Activated B cell treated with CpG ODN at 0.5 μM for 24 hours (primary cell): Measurements from ENCODE around the gene BAIAP3. TPM values are rescaled to one million over a fixed set of nuclear protein-coding genes. Genes with fewer than 3 reads are reported as not detected.

Source experiments
- ATAC-seq: fragments of 200-7000 bp; cut with Tn5 transposase; one replicate; pipeline ENCODE4 v1.10.0; 2021; ENCODE audit warnings: low read depth, mild to moderate bottlenecking, moderate library complexity
- CTCF ChIA-PET: fragments of 350-600 bp; sonication (Branson Sonifier 250); formaldehyde crosslinking; loops from one replicate; lab custom pipeline; 2021; ENCODE audit warnings: antibody characterized with exemption; lab: Charles Lee
- POLR2A ChIA-PET: fragments of 350-600 bp; sonication (Branson Sonifier 250); formaldehyde crosslinking; loops from one replicate; lab custom pipeline; 2021; ENCODE audit warnings: antibody characterized with exemption; lab: Charles Lee
- DNase-seq: peaks from one replicate; pipeline ENCODE4 v3.0.0; 2022
- H3K27ac Mint-ChIP-seq: one replicate; pipeline ENCODE4 v1.8.0; 2020; ENCODE audit warnings: mixed read lengths
- H3K27me3 Mint-ChIP-seq: one replicate; pipeline ENCODE4 v1.8.0; 2021; ENCODE audit warnings: mixed read lengths
- H3K36me3 Mint-ChIP-seq: one replicate; pipeline ENCODE4 v1.8.0; 2021; ENCODE audit warnings: low read depth, mixed read lengths
- H3K4me1 Mint-ChIP-seq: one replicate; pipeline ENCODE4 v1.8.0; 2021; ENCODE audit warnings: mixed read lengths
- H3K4me3 Mint-ChIP-seq: one replicate; pipeline ENCODE4 v1.8.0; 2020; ENCODE audit warnings: mild to moderate bottlenecking, mixed read lengths
- H3K9me3 Mint-ChIP-seq: one replicate; pipeline ENCODE4 v1.8.0; 2020; ENCODE audit warnings: mixed read lengths
- intact Hi-C: fragments of 100-400 bp; cut with micrococcal nuclease; formaldehyde crosslinking; loops from one replicate; pipeline ENCODE4 v1.15.1; 2024
- total RNA-seq: library from RNA; stranded (reverse); gene quantifications from 2 replicates; pipeline ENCODE4 v1.2.3, GENCODE V29; 2022
- TF ChIP-seq, protein P1 (sequence below): fragments of 200-600 bp; IDR thresholded peaks from one replicate; pipeline ENCODE4 v1.8.0; 2022; ENCODE audit warnings: antibody characterized with exemption, mild to moderate bottlenecking

The BAIAP3 gene
- total RNA-seq, 1 donor from 2014 or later, result 8.5 TPM

DNA sequence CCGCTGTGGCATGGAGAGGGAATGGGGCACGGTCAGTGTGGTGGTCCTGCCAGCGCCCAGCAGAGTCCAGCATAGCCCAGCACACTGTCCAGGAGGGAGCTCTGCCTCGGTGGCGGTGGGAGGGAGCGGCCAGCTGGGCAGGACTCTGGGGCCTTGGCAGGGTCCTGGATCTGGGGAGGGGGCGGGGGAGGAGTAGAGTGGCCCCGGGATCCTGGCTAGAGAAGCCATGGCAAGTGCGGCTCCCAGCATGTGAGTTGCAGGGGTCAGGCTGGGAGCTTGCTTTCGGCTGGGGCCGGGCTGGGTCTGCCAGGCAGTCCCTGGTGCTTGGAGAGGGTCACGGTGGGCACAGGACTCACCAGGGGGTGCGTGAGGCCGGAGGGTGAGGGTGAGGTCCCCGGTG, 22.1 kb downstream of the BAIAP3 start:
- Mint-ChIP-seq H3K4me1 (peaks cover 30% of the 10 kb centered on the region), H3K27ac (no peak overlapping the region), H3K4me3 (no peak overlapping the region), H3K27me3 (no peaks in the 10 kb centered on the region), H3K9me3 (no peaks in the 10 kb centered on the region), H3K36me3 (peaks cover 16% of the 10 kb centered on the region)
- TF ChIP-seq, protein P1, sequence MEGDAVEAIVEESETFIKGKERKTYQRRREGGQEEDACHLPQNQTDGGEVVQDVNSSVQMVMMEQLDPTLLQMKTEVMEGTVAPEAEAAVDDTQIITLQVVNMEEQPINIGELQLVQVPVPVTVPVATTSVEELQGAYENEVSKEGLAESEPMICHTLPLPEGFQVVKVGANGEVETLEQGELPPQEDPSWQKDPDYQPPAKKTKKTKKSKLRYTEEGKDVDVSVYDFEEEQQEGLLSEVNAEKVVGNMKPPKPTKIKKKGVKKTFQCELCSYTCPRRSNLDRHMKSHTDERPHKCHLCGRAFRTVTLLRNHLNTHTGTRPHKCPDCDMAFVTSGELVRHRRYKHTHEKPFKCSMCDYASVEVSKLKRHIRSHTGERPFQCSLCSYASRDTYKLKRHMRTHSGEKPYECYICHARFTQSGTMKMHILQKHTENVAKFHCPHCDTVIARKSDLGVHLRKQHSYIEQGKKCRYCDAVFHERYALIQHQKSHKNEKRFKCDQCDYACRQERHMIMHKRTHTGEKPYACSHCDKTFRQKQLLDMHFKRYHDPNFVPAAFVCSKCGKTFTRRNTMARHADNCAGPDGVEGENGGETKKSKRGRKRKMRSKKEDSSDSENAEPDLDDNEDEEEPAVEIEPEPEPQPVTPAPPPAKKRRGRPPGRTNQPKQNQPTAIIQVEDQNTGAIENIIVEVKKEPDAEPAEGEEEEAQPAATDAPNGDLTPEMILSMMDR, result no peak
- POLR2A ChIA-PET, result no interaction called here
- no peak for ATAC-seq
- intact Hi-C loops, result no loop called here
- CTCF ChIA-PET, result no interaction called here
- DNase-seq, result no peak

DNA sequence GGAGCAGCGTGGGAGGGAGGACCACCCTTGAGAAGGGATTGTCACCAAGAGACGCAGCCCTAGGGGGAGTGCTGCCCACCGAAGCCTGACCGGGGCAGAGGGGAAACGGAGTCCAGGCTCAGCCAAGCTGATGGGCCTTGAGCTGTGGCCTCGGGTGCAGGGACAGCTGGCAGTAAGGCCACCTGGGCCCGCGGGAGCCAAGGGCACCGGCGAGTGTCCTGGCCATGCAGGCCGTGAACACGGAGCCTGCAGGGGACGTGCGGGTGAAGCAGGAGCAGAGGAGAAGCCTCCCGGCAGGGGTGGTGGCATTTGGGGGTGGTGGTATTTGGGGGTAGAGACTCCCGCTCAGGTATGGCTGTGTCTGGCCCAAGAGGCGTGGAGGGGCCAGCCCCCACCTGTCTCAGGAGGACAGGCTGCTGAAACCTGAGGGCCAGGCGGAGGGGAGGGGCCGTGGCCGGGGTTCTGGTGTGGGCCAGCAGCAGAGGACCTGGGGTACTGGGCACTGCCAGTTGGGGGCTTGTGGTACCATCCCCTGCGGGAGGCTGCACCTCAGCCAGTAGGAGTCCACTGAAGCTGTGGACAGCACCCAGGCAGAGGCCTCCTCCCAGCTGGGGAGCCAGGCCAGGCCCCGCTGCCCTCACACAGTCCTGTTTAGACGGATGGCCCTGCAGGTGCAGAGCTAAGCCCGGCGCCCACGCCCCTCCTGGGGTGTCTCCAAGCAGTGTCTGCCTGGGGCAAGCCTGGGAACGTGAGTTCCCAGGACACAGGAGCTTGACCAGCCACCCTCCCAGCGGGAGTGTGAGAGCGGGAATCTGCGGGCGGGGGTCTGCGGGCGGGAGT, 22.8 kb downstream of the BAIAP3 start:
- no peaks in the 10 kb centered on the region for H3K27me3 Mint-ChIP-seq
- H3K27ac Mint-ChIP-seq, result no peak overlapping the region
- H3K9me3 Mint-ChIP-seq, result no peaks in the 10 kb centered on the region
- H3K4me3 Mint-ChIP-seq, result no peak overlapping the region
- intact Hi-C loops, result no loop called here
- TF ChIP-seq, protein P1, result no peak
- no peak for DNase-seq
- ChIA-PET CTCF (no interaction called here), POLR2A (no interaction called here)
- no peak for ATAC-seq
- H3K36me3 Mint-ChIP-seq, result peaks cover 21% of the 10 kb centered on the region
- peaks cover 24% of the 10 kb centered on the region for H3K4me1 Mint-ChIP-seq

DNA sequence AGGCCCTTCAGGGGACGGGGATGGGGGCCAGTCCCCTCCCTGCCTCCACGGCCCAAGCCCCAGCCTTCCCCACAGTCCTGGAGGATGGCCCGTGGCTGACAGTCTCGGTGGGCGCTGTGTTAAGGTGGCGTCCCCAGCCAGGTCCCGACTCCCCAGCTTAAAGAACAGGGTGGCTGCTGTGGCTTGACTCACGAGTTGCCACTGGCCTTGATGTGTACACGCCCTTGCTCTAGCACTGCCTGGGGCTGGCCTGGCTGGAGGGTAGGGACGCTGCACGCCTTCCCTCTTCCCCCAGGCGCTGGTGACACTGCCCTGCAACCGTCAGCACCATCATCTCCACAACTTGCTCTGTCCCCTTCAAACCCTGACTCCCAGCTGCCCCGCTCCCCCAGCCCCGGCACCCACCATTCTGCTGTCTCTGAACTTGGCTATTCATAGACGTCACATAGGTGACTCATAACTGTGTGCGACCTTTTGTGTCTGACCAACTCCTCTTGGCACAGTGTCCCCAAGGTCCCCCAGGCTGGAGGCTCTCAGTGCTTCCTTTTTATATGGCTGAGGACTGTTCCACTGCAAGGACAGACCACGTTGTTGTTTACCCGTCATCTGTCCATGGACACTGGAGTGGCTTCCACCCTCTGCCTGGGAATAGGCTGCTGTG, 24.6 kb downstream of the BAIAP3 start:
- ChIA-PET POLR2A (no interaction called here), CTCF (no interaction called here)
- Mint-ChIP-seq H3K36me3 (peaks cover 34% of the 10 kb centered on the region), H3K4me1 (peaks cover 15% of the 10 kb centered on the region), H3K27ac (no peak overlapping the region), H3K4me3 (no peak overlapping the region), H3K27me3 (no peaks in the 10 kb centered on the region), H3K9me3 (no peaks in the 10 kb centered on the region)
- no peak for ATAC-seq
- intact Hi-C loops, result no loop called here
- no peak for DNase-seq
- TF ChIP-seq, protein P1, result no peak

DNA sequence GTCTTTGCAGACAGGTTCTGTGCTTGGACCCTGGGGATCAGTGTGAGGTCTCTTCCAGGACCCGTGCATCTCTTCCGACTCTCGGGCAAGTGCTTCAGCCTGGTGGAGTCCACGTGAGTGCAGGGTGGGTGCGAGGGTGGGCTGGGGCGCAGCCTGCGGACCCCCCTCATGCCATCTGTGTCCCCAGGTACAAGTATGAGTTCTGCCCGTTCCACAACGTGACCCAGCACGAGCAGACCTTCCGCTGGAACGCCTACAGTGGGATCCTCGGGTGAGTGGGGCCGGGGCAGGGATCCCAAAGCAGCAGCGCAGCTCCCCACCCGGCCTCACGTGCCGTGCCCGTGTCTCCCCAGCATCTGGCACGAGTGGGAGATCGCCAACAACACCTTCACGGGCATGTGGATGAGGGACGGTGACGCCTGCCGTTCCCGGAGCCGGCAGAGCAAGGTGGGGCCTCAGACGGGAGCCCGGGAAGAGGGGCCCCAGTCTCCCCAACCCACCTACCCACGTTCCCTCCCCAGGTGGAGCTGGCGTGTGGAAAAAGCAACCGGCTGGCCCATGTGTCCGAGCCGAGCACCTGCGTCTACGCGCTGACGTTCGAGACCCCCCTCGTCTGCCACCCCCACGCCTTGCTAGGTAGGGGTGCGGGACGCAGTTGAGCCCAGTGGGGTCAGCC, 28.4 kb downstream of the BAIAP3 start:
- ChIA-PET CTCF (interaction anchor here (1.5 kb wide), 1 partner anchor 254 kb away, joined by 4 read pairs; no protein-coding TSS in a partner anchor), POLR2A (no interaction called here)
- Mint-ChIP-seq H3K27ac (no peak overlapping the region), H3K4me3 (no peak overlapping the region), H3K36me3 (peaks cover 64% of the 10 kb centered on the region), H3K9me3 (no peaks in the 10 kb centered on the region), H3K4me1 (peaks cover 9% of the 10 kb centered on the region), H3K27me3 (no peaks in the 10 kb centered on the region)
- DNase-seq, result no peak
- no peak for ATAC-seq
- intact Hi-C loops, result loop anchor here (5.0 kb wide), 1 partner anchor 250 kb away; the partner anchor contains the start of genes CRAMP1 and IFT140
- TF ChIP-seq, protein P1, result no peak
